HG03442 (cell line): ENCODE results near the gene DRD3.

Experiments
- ATAC-seq: cut with Tn5 transposase; IDR thresholded peaks from one replicate; pipeline ENCODE4 v1.9.1; 2021; ENCODE audit warnings: mild to moderate bottlenecking, moderate library complexity; ENCODE audit not compliant: unreplicated experiment

Gene DRD3

DNA sequence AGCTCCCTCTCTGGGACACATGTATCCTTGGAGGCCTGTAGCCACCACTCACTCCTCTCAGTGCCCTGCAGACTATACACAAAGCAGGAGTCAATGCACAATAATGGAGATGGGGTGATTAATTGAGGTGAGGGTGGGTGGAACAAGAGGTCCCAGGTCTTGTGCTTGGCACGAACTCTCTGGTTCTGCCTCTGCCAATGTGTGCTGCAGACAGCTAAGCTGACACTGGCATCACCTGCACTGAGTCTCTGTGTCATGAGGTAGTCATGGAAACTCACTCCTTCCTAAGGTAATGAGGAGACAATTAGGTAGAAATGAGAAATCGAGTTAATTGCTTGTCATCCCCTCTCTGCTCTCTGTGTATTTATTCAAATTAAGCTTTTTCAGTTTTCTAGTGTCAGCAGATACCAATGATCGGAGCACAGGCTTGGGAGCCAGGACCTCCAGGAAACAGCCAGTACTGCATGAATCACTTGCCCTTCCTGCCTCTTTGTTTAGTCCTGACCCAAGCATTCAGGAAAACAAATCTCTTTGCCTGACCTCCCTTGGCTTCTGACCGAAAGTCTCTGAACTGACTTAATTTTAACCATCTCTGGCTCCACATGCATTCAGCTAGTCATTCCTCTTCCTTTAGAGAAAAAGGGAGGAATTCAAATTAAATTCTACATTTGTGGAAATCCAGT is 56.7 kb downstream of the DRD3 start:
- ATAC-seq: no peak

- ATAC-seq: no peak
Measured at GRCh38 chr3:114120211-114120610, 58.6 kb downstream of the DRD3 start.

GRCh38 chr3:114119776-114120175 is 59.1 kb downstream of the DRD3 start:
- ATAC-seq: no peak

DNA sequence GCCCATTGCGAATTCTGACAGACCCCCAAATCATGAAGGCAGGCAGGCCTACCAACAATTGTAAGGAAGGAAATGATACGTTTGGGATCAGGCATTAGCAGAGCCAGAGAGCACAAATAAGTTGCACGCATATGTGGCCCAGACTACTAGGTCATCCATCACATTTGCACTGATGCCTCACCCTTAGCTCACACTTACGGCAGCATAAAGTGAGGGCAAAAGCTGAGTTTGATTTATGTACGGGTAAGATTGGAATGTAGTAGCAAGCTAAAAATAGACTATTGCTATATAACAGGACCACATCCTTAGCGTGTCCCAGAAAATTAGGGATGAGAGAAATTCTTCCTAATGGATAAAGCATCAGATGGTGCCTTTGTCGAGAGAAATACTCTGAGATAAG is 63.7 kb downstream of the DRD3 start:
- no peak for ATAC-seq

DNA sequence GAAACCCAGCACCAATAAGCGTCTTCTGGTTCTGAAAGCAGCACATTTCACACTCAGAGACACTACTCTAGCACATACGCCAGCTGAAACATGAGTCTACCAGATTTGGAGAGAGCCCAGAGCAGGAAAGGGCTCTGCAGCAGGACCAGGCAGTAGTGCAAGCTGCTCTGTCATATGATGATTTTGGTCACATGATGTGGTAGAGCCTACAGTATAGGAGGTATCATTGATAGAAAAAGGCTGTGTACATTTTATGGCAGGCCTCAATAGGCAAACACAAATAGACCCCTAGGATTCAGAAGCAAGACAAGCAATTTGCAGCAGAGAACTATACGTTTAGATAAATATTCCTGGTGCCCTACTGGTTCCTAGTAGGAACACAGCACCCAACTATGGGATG is 64.1 kb downstream of the DRD3 start:
- ATAC-seq: no peak

DNA sequence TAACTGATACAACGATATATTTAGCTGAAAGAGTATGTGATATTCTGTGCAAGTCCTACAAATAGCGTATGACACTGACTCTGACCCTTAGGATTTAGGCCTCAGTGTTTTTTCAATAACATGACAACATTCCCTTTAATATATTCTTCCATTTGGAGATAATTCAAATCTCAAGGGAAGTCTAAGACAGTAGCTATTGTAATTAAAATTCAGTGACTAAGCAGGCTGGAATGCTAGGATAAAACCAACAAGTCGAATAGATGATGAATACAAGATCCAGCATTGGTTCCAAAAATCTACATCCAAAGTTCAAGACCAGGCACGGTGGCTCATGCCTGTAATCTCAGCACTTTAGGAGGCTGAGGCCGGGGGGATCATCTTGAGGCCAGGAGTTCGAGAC is 66.2 kb downstream of the DRD3 start:
- no peak for ATAC-seq

GRCh38 chr3:114111060-114111770 is 67.6 kb downstream of the DRD3 start:
- ATAC-seq: no peak

DNA sequence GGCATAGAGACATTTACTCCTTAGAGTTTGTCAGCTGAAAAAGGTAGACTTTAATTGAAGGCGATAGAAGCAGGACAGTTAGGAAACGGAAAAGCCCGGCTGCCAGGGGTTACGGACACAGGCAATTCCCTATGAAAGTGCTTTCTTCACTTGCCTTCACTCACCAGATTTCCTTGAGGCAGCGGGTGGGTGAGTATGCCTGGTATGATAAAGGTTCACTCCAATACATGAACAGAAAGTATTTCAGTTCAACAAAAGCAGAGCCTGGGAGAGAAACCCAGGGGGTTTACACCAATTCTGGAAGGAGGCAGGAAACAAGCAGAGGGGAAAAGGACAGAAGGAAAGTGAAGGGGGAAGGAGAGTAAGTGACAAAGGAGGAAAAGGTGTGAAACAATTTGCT is 68.4 kb downstream of the DRD3 start:
- ATAC-seq: no peak

GRCh38 chr3:114108137-114108536 is 70.7 kb downstream of the DRD3 start:
- no peak for ATAC-seq

GRCh38 chr3:114104414-114104813 is 74.4 kb downstream of the DRD3 start:
- ATAC-seq: no peak

- ATAC-seq: no peak
Measured at GRCh38 chr3:114103858-114104257, 75.0 kb downstream of the DRD3 start.

- no peak for ATAC-seq
Measured at GRCh38 chr3:114103181-114103580, 75.7 kb downstream of the DRD3 start.

DNA sequence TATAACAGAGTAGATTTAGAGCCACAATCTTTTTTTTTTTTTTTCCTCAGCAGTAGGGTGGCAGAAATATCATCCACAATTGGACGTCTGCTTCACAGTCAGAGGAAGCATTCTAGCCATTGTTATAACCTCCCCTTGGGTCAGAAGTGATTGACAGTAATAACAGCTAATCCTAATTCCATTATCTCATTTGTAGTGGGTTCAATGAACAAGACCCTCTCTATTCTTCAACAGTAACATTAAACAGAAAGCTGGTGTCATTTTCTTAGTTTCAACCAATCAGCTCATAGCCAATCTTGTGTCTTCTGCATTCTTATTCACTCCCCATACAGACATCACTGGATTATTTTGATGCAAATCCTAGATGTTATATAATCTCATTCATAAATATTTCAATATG is 77.8 kb downstream of the DRD3 start:
- ATAC-seq: no peak

DNA sequence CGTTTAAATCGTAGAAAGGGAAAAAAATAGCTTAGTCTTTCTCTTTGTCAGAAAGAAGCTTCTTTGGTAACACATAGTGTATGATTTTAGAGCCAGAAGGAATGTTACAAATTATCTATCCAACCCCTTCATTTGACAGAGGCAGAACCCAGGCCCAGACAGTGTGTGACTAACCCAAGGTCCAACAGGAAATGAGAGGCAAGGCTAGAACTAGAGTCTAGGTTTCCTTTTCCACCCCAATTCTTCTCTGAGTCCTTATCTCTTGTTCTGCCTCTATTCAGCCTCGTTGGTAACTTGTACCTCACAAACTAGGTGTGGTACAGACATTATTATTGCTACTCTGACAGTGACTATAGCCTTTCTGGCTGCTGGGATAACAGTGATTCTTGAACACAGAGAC is 83.1 kb downstream of the DRD3 start:
- no peak for ATAC-seq

- no peak for ATAC-seq
Measured at GRCh38 chr3:114093596-114093995, 85.3 kb downstream of the DRD3 start.

GRCh38 chr3:114093016-114093380 is 85.9 kb downstream of the DRD3 start:
- no peak for ATAC-seq

DNA sequence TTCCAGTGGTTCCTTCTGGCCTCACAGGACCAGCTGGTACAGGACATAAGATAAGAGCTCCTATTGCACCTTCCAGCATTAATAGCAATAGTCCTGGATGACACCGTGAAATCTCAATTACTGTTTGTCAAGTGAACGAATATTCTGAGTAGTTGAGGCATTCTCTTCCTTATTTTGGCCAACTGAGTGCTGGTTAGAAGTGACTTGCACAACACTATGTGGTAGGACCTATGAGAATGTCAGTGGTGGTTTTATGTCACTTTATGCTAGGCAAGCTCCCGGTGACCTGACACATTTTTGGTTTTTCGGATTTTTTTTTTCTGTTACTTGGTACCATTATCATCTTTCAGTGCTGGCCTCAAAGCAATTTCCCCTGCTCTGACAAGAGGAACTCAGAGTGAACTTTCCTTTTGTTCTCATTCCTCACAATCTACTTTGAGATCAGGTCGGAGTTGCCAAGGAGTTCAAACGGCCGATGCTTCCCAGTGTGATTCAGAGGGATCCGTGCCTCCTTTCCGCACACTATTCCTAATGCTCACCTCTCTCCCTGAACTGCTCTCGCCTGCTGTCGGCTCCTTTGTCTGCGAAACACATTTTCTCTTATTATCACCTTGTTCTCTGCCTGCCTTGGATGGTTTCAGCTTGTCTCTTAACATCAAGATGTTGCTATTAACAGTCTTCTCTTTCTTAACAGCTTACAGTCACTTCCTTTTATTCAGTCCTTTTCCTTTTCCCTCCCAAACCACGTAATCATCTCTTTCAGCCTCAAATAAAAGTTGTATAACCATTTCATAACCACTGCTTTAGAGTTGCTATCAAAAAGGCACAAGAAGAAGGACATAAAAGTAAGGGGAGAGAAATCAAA is 86.5 kb downstream of the DRD3 start:
- no peak for ATAC-seq

- ATAC-seq: no peak
Measured at GRCh38 chr3:114089675-114090074, 89.2 kb downstream of the DRD3 start.

GRCh38 chr3:114086356-114086755 is 92.5 kb downstream of the DRD3 start:
- no peak for ATAC-seq

DNA sequence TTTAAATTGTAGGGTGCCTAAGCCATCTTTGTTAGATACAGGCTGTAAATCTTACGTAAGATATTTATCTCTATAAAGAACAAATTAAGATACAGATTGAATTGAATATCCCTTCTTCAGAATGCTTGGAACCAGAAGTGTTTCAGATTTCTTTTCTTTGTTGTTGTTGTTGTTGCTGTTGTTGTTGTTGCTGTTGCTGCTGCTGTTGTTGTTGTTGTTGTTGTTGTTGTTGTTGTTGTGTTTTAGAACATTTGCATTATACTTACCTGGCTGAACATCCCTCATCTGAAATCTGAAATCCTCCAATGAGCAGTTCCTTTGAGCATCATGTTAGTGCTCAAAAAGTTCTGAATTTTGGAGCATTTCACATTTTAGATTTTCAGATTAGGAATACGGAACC is 95.7 kb downstream of the DRD3 start:
- ATAC-seq: no peak

- ATAC-seq: no peak
Measured at GRCh38 chr3:114081037-114081436, 97.8 kb downstream of the DRD3 start.

DNA sequence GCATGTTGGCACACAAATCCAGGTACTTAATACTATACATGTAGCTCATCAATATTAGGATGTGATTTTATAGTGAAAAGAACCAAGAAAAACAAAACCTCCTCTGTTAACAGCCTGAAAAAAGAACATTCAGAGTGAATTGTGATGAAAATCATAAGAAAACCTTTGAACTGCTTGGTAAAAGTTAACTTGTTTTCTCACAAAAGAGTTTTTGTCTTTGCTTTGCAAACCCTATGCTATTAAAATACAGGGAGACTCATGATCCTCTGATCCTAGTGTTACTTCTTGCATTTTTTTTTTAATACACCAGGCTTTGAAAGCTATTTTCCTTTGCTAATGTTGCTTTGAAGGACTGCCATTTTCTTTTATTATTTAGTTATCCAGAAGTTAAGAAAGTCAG is 98.7 kb downstream of the DRD3 start:
- no peak for ATAC-seq
